Activated naive CD8-positive, alpha-beta T cell treated with anti-CD3 and anti-CD28 coated beads, Interleukin-2, amount 10 ng/mL, durations not matched to agents 7 days and 5 days (primary cell): ENCODE data around the gene RTN4RL1. TPM values are rescaled to one million over a fixed set of nuclear protein-coding genes. Genes with fewer than 3 reads are reported as not detected.

Experiments used
- ATAC-seq: fragments of 150-1000 bp; cut with Tn5 transposase; one replicate; pipeline ENCODE4 v1.10.0; 2021; ENCODE audit warnings: low read depth, moderate library complexity
- POLR2A ChIA-PET: fragments of 350-600 bp; sonication (Branson Sonifier 250); formaldehyde crosslinking; loops from one replicate; lab custom pipeline; 2021; ENCODE audit warnings: antibody characterized with exemption; lab: Charles Lee
- DNase-seq: peaks from one replicate; pipeline ENCODE4 v3.0.0; 2021
- H3K27ac Mint-ChIP-seq: one replicate; pipeline ENCODE4 v1.8.0; 2022; ENCODE audit warnings: mild to moderate bottlenecking, mixed read lengths
- H3K27me3 Mint-ChIP-seq: one replicate; pipeline ENCODE4 v1.8.0; 2022; ENCODE audit warnings: mild to moderate bottlenecking, moderate library complexity, mixed read lengths
- H3K36me3 Mint-ChIP-seq: one replicate; pipeline ENCODE4 v1.8.0; 2021; ENCODE audit warnings: mild to moderate bottlenecking, mixed read lengths
- H3K4me1 Mint-ChIP-seq: one replicate; pipeline ENCODE4 v1.8.0; 2021; ENCODE audit warnings: mixed read lengths
- H3K4me3 Mint-ChIP-seq: one replicate; pipeline ENCODE4 v1.8.0; 2022; ENCODE audit warnings: mild to moderate bottlenecking, moderate library complexity, mixed read lengths
- H3K9me3 Mint-ChIP-seq: one replicate; pipeline ENCODE4 v1.8.0; 2021; ENCODE audit warnings: mixed read lengths
- total RNA-seq, 2 experiments: library from RNA; stranded (reverse); gene quantifications; one replicate each; pipeline ENCODE4 v1.2.3, GENCODE V29; 2021

Gene RTN4RL1
- total RNA-seq, 2 experiments from 2014 or later = 0.22 to 0.45 TPM

GRCh38 chr17:1942666-1943435 lies 82.3 kb downstream of the RTN4RL1 start:
- POLR2A ChIA-PET = no interaction called here
- no peaks in the 10 kb centered on the region for H3K36me3 Mint-ChIP-seq
- ATAC-seq = no peak
- no peak overlapping the region for H3K27ac Mint-ChIP-seq
- H3K27me3 Mint-ChIP-seq = no peaks in the 10 kb centered on the region
- H3K9me3 Mint-ChIP-seq = no peaks in the 10 kb centered on the region
- no peak for DNase-seq
- H3K4me1 Mint-ChIP-seq = no peaks in the 10 kb centered on the region
- no peak overlapping the region for H3K4me3 Mint-ChIP-seq

GRCh38 chr17:1942066-1942365 lies 83.1 kb downstream of the RTN4RL1 start:
- no peak for DNase-seq
- no peak overlapping the region for H3K27ac Mint-ChIP-seq
- POLR2A ChIA-PET = no interaction called here
- H3K4me3 Mint-ChIP-seq = no peak overlapping the region
- H3K27me3 Mint-ChIP-seq = no peaks in the 10 kb centered on the region
- ATAC-seq = no peak
- no peaks in the 10 kb centered on the region for H3K36me3 Mint-ChIP-seq
- no peaks in the 10 kb centered on the region for H3K9me3 Mint-ChIP-seq
- H3K4me1 Mint-ChIP-seq = no peaks in the 10 kb centered on the region

GRCh38 chr17:1941272-1942065 lies 83.7 kb downstream of the RTN4RL1 start:
- H3K4me3 Mint-ChIP-seq = no peak overlapping the region
- DNase-seq (no peak), ATAC-seq (no peak)
- no peaks in the 10 kb centered on the region for H3K4me1 Mint-ChIP-seq
- no peaks in the 10 kb centered on the region for H3K36me3 Mint-ChIP-seq
- no peaks in the 10 kb centered on the region for H3K9me3 Mint-ChIP-seq
- no peaks in the 10 kb centered on the region for H3K27me3 Mint-ChIP-seq
- H3K27ac Mint-ChIP-seq = no peak overlapping the region
- POLR2A ChIA-PET = no interaction called here

GRCh38 chr17:1940810-1941185 lies 84.3 kb downstream of the RTN4RL1 start:
- Mint-ChIP-seq H3K27me3 (no peaks in the 10 kb centered on the region), H3K4me3 (no peak overlapping the region), H3K4me1 (no peaks in the 10 kb centered on the region), H3K36me3 (no peaks in the 10 kb centered on the region), H3K27ac (no peak overlapping the region), H3K9me3 (no peaks in the 10 kb centered on the region)
- DNase-seq (no peak), ATAC-seq (no peak)
- POLR2A ChIA-PET = no interaction called here

GRCh38 chr17:1939981-1940809 lies 84.9 kb downstream of the RTN4RL1 start:
- H3K9me3 Mint-ChIP-seq = no peaks in the 10 kb centered on the region
- DNase-seq = no peak
- no peak overlapping the region for H3K4me3 Mint-ChIP-seq
- no peak overlapping the region for H3K27ac Mint-ChIP-seq
- POLR2A ChIA-PET = no interaction called here
- H3K27me3 Mint-ChIP-seq = no peaks in the 10 kb centered on the region
- H3K36me3 Mint-ChIP-seq = no peaks in the 10 kb centered on the region
- no peaks in the 10 kb centered on the region for H3K4me1 Mint-ChIP-seq
- ATAC-seq = no peak

- H3K27ac Mint-ChIP-seq = no peak overlapping the region
- ATAC-seq (no peak), DNase-seq (no peak)
- H3K36me3 Mint-ChIP-seq = no peaks in the 10 kb centered on the region
- POLR2A ChIA-PET = no interaction called here
- no peak overlapping the region for H3K4me3 Mint-ChIP-seq
- H3K4me1 Mint-ChIP-seq = no peaks in the 10 kb centered on the region
- no peaks in the 10 kb centered on the region for H3K9me3 Mint-ChIP-seq
- H3K27me3 Mint-ChIP-seq = no peaks in the 10 kb centered on the region
Observed at GRCh38 chr17:1937461-1937860, 87.7 kb downstream of the RTN4RL1 start.

GRCh38 chr17:1936766-1937165 lies 88.4 kb downstream of the RTN4RL1 start:
- Mint-ChIP-seq H3K4me1 (no peaks in the 10 kb centered on the region), H3K4me3 (no peak overlapping the region), H3K9me3 (no peaks in the 10 kb centered on the region), H3K36me3 (no peaks in the 10 kb centered on the region), H3K27ac (no peak overlapping the region), H3K27me3 (no peaks in the 10 kb centered on the region)
- POLR2A ChIA-PET = no interaction called here
- ATAC-seq (no peak), DNase-seq (no peak)

- Mint-ChIP-seq H3K27ac (no peak overlapping the region), H3K4me3 (no peak overlapping the region), H3K9me3 (no peaks in the 10 kb centered on the region), H3K36me3 (no peaks in the 10 kb centered on the region), H3K27me3 (no peaks in the 10 kb centered on the region), H3K4me1 (no peaks in the 10 kb centered on the region)
- POLR2A ChIA-PET = no interaction called here
- no peak for ATAC-seq
- no peak for DNase-seq
Observed at GRCh38 chr17:1934901-1935300, 90.2 kb downstream of the RTN4RL1 start.

GRCh38 chr17:1933875-1934715 lies 91.0 kb downstream of the RTN4RL1 start:
- Mint-ChIP-seq H3K27ac (no peak overlapping the region), H3K36me3 (no peaks in the 10 kb centered on the region), H3K4me1 (no peaks in the 10 kb centered on the region), H3K27me3 (no peaks in the 10 kb centered on the region), H3K9me3 (no peaks in the 10 kb centered on the region), H3K4me3 (no peak overlapping the region)
- POLR2A ChIA-PET = no interaction called here
- DNase-seq (no peak), ATAC-seq (no peak)

GRCh38 chr17:1931844-1932579 lies 93.1 kb downstream of the RTN4RL1 start:
- Mint-ChIP-seq H3K4me3 (no peak overlapping the region), H3K4me1 (no peaks in the 10 kb centered on the region), H3K27me3 (no peaks in the 10 kb centered on the region), H3K27ac (no peak overlapping the region), H3K9me3 (no peaks in the 10 kb centered on the region), H3K36me3 (no peaks in the 10 kb centered on the region)
- DNase-seq (no peak), ATAC-seq (no peak)
- POLR2A ChIA-PET = no interaction called here

GRCh38 chr17:1930337-1930645 lies 94.8 kb downstream of the RTN4RL1 start:
- ATAC-seq (no peak), DNase-seq (no peak)
- H3K4me1 Mint-ChIP-seq = no peaks in the 10 kb centered on the region
- H3K36me3 Mint-ChIP-seq = no peaks in the 10 kb centered on the region
- no peak overlapping the region for H3K27ac Mint-ChIP-seq
- POLR2A ChIA-PET = no interaction called here
- H3K27me3 Mint-ChIP-seq = no peaks in the 10 kb centered on the region
- H3K4me3 Mint-ChIP-seq = no peak overlapping the region
- no peaks in the 10 kb centered on the region for H3K9me3 Mint-ChIP-seq

GRCh38 chr17:1928976-1929375 lies 96.2 kb downstream of the RTN4RL1 start:
- Mint-ChIP-seq H3K36me3 (no peaks in the 10 kb centered on the region), H3K4me1 (no peaks in the 10 kb centered on the region), H3K27me3 (no peaks in the 10 kb centered on the region), H3K27ac (no peak overlapping the region), H3K9me3 (no peaks in the 10 kb centered on the region), H3K4me3 (no peak overlapping the region)
- ATAC-seq (no peak), DNase-seq (no peak)
- POLR2A ChIA-PET = no interaction called here

- H3K4me1 Mint-ChIP-seq = no peaks in the 10 kb centered on the region
- DNase-seq = no peak
- no peak for ATAC-seq
- H3K9me3 Mint-ChIP-seq = no peaks in the 10 kb centered on the region
- H3K27ac Mint-ChIP-seq = no peak overlapping the region
- H3K36me3 Mint-ChIP-seq = no peaks in the 10 kb centered on the region
- H3K4me3 Mint-ChIP-seq = no peak overlapping the region
- POLR2A ChIA-PET = no interaction called here
- peaks cover 5% of the 10 kb centered on the region for H3K27me3 Mint-ChIP-seq
Observed at GRCh38 chr17:1920948-1921351, 104.2 kb downstream of the RTN4RL1 start.
